Common myeloid progenitor, CD34-positive (primary cell): Measurements from ENCODE around the gene HOXD4.

Source experiments
- CTCF ChIA-PET: fragments of 350-600 bp; sonication (Branson Sonifier 250); formaldehyde crosslinking; loops from one replicate; lab custom pipeline; 2021; ENCODE audit warnings: antibody characterized with exemption; lab: Charles Lee
- POLR2A ChIA-PET: fragments of 350-600 bp; sonication (Branson Sonifier 250); formaldehyde crosslinking; loops from one replicate; lab custom pipeline; 2021; ENCODE audit warnings: antibody characterized with exemption; lab: Charles Lee
- DNase-seq, 3 donors: peaks; one replicate each; pipeline versions ENCODE4 v3.0.0 to v3.0.0-alpha.2; 2013
- H3K27ac ChIP-seq, 2 experiments: 1 replicate in 1 of 2; 2 replicates in 1 of 2; pipeline ENCODE4 v1.7.0; 2013; ENCODE audit warnings: inconsistent platforms in 2 of 2, low read length in 2 of 2, mild to moderate bottlenecking in 2 of 2, low read depth in 1 of 2, moderate library complexity in 1 of 2; ENCODE audit not compliant: severe bottlenecking in 2 of 2, insufficient read depth in 1 of 2, poor library complexity in 1 of 2
- H3K27me3 ChIP-seq, 5 experiments: replicated peaks in 2 of 5; 1 replicate in 3 of 5; 2 replicates in 2 of 5; pipeline versions ENCODE4 v1.6.1 to v1.7.0; 2013; ENCODE audit warnings: low read length in 4 of 5, mild to moderate bottlenecking in 2 of 5, moderate library complexity in 2 of 5, inconsistent platforms in 1 of 5; ENCODE audit not compliant: insufficient read depth in 5 of 5, control insufficient read depth in 4 of 5
- H3K36me3 ChIP-seq, 4 experiments: 1 replicate in 2 of 4; 2 replicates in 2 of 4; pipeline versions ENCODE4 v1.6.1 to v1.7.0; 2013; ENCODE audit warnings: low read length in 3 of 4, control low read depth in 1 of 4, mild to moderate bottlenecking in 1 of 4; ENCODE audit not compliant: control insufficient read depth in 4 of 4, insufficient read depth in 4 of 4
- H3K4me1 ChIP-seq, 4 experiments: 1 replicate in 3 of 4; 2 replicates in 1 of 4; pipeline versions ENCODE4 v1.6.1 to v1.7.1; 2013; ENCODE audit warnings: low read length in 3 of 4, mild to moderate bottlenecking in 3 of 4, control low read depth in 1 of 4, inconsistent platforms in 1 of 4, moderate library complexity in 1 of 4; ENCODE audit not compliant: control insufficient read depth in 4 of 4, insufficient read depth in 4 of 4; ENCODE audit errors: control extremely low read depth in 1 of 4
- H3K4me3 ChIP-seq, 7 experiments: 1 replicate in 4 of 7; 2 replicates in 3 of 7; pipeline versions ENCODE4 v1.5.1 to v1.7.0; 2013; ENCODE audit warnings: mild to moderate bottlenecking in 7 of 7, low read length in 6 of 7, moderate library complexity in 6 of 7, inconsistent platforms in 2 of 7, low read depth in 2 of 7, control low read depth in 1 of 7; ENCODE audit not compliant: insufficient read depth in 4 of 7, control insufficient read depth in 1 of 7; ENCODE audit errors: extremely low read depth in 1 of 7
- H3K9me3 ChIP-seq, 5 experiments: 1 replicate in 4 of 5; 2 replicates in 1 of 5; pipeline versions ENCODE4 v1.6.1 to v1.7.1; 2013; ENCODE audit warnings: low read length in 4 of 5, mild to moderate bottlenecking in 2 of 5, inconsistent platforms in 1 of 5, low read depth in 1 of 5, moderate library complexity in 1 of 5; ENCODE audit not compliant: control insufficient read depth in 4 of 5, insufficient read depth in 2 of 5; ENCODE audit errors: control extremely low read depth in 1 of 5
- WGBS: methylation state at CpG from one replicate; pipeline ENCODE4 v1.1.5; 2013; ENCODE audit not compliant: insufficient coverage; 5-methylcytosine and 5-hydroxymethylcytosine counted together

The HOXD4 gene

DNA sequence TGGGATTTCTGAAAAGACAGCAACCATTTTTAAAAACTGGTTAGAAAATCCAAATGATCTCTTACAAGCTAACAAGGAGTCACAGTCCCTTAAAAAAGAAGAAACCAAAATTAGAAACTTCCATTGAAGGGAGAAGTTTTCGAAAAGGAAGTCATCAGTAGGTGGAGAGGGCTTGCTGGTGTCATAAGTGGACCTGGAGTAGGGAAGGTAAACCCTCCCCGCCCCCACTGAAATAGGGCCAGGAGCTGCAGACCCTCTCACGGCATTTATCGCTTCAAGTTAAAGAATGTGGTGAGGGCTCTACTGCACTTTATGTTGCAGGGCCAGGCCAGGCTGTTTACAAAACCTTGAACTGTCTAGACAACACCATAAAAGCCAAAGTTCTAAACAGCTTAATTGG, 41.4 kb upstream of the HOXD4 start:
- ChIA-PET POLR2A (no interaction called here), CTCF (interaction anchor here (0.7 to 3.6 kb wide), 12 partner anchors 8 to 1038 kb away, joined by 3 to 27 read pairs (median 6); partner anchors contain the start of gene HOXD9)
- 10% methylated on average over 3 of the region's 4 CpGs for WGBS
- H3K36me3 ChIP-seq, result no peaks in the 10 kb centered on the region
- peaks cover 0 to 3% (median 0%) of the 10 kb centered on the region in 5 experiments for H3K9me3 ChIP-seq
- peaks cover 0 to 10% (median 6%) of the 10 kb centered on the region in 4 experiments for H3K4me1 ChIP-seq
- no peak overlapping the region for H3K4me3 ChIP-seq
- H3K27me3 ChIP-seq, result peaks cover 25 to 99% (median 63%) of the 10 kb centered on the region in 5 experiments
- no peak overlapping the region for H3K27ac ChIP-seq
- DNase-seq, result no peak

DNA sequence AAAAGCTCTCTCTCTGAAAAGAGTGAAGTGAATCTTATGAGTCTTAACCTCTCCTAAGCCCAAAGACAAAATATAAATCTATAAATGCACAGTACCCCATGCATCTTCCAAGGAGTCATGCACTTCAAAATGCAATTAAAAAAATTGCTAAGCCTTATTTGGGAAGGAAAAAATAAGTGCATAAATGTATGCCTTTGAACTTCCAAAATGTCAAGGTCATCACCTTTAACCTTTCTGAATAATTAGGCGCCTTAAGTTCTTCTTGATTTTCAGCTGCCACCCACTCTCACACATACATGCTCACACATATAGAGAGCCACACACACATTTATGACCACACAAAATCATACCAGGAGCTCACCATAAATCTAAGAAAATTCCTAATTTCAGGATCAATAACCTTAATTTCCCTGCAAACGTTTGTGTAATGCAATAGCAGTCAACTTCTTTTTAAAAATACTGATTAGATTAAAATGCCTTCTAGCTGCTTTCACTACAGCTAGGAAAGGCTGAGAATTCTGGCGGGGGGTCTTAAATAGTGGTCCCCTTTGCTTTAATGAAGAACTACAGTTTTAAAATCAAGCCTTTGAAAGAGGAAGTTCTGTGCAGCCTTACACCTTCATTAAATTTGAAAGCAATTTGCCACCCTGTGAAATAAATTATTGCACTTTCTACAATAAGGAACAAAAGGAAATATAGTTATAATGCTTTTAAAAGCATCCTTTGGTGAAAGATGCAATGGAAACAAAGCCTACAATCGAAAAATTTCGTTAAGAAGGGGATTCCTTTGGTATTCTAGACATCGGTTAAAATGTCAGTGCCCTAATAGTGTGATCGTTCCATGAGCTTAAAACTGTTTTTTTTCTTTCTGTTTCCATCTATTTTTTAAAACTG, 40.7 kb upstream of the HOXD4 start:
- POLR2A ChIA-PET, result interaction anchor here (0.6 to 1.2 kb wide), 2 partner anchors 9 to 911 kb away, joined by 3 to 5 read pairs; no protein-coding TSS in a partner anchor
- H3K9me3 ChIP-seq, result peaks cover 0 to 3% (median 0%) of the 10 kb centered on the region in 5 experiments

DNA sequence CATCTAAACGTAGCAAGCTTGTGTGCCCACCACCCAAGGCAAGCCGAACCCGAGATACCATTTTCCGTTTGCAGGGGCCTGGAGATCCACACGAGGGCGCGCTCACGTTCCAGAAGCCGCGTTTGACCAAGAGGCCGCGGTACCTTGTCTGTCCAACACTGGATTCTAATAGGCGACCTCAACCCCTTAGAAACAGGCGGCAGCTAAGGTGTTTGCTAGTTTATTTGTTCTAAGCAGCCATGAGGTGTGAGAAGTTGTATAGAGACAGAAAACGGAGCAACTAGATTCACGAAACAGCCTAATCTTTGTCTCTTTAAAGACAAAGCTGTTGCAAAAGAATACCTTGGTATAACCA, 40.1 kb upstream of the HOXD4 start:
- Histone ChIP-seq H3K9me3 (peaks cover 0 to 3% (median 0%) of the 10 kb centered on the region in 5 experiments), H3K27me3 (peaks cover 27 to 99% (median 70%) of the 10 kb centered on the region in 5 experiments), H3K4me3 (no peak overlapping the region), H3K36me3 (no peaks in the 10 kb centered on the region), H3K4me1 (peaks cover 0 to 10% (median 6%) of the 10 kb centered on the region in 4 experiments), H3K27ac (no peak overlapping the region)
- peak; percentile 62 to 66 (median 65) for DNase-seq
- ChIA-PET CTCF (interaction anchor here (0.9 to 3.6 kb wide), 18 partner anchors 9 to 1037 kb away, joined by 3 to 27 read pairs (median 4); partner anchors contain the start of gene HOXD9), POLR2A (interaction anchor here (1.2 kb wide), 1 partner anchor 9 kb away, joined by 3 read pairs; no protein-coding TSS in a partner anchor)
- 0% methylated on average over 5 of the region's 16 CpGs for WGBS

More for the DNA sequence above, 40.7 kb upstream of the HOXD4 start:
- Histone ChIP-seq H3K27me3 (peaks cover 29 to 99% (median 69%) of the 10 kb centered on the region in 5 experiments), H3K27ac (no peak overlapping the region), H3K4me3 (no peak overlapping the region), H3K36me3 (no peaks in the 10 kb centered on the region), H3K4me1 (peaks cover 0 to 10% (median 6%) of the 10 kb centered on the region in 4 experiments)
- DNase-seq, result peak in 1 of 3 donors; percentile 45
- CTCF ChIA-PET, result interaction anchor here (0.7 to 3.6 kb wide), 21 partner anchors 9 to 1038 kb away, joined by 3 to 27 read pairs (median 4); partner anchors contain the start of gene HOXD9
- 21% methylated on average over 5 of the region's 7 CpGs for WGBS

DNA sequence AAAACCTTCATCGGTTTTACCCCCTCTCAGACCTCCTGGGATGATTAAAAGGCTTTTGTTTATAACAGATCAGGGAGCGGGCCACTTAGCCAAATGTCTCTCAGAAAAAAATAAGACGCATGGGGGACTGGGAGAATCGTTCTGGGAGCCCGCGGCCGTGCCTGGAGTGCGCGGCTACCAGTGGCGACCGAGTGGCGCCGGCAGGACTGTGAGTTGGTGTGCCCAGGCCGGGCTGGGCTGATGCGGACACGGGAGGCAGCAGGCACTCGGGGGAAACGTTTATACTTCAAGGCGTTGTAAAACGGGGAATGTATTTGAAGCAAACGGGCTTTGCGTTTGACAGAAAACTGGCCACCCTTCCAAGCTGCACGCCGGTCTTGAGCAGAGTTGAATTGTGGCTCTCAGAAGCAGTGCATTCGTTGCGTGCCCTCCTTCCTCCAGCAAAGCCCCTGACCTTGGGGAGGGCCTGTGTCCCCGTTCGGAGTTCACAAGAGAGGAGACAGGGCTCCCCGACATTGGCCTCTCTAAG, 39.4 kb upstream of the HOXD4 start:
- Histone ChIP-seq H3K27ac (no peak overlapping the region), H3K9me3 (peaks cover 0 to 7% (median 0%) of the 10 kb centered on the region in 5 experiments), H3K4me3 (no peak overlapping the region), H3K4me1 (peaks cover 0 to 8% (median 5%) of the 10 kb centered on the region in 4 experiments), H3K36me3 (no peaks in the 10 kb centered on the region), H3K27me3 (peaks cover 29 to 99% (median 75%) of the 10 kb centered on the region in 5 experiments)
- 8% methylated on average over 28 of the region's 29 CpGs for WGBS
- ChIA-PET CTCF (interaction anchor here (1.2 to 3.6 kb wide), 8 partner anchors 8 to 741 kb away, joined by 3 to 27 read pairs (median 12); partner anchors contain the start of gene HOXD9), POLR2A (interaction anchor here (1.2 kb wide), 1 partner anchor 8 kb away, joined by 3 read pairs; no protein-coding TSS in a partner anchor)
- no peak for DNase-seq

DNA sequence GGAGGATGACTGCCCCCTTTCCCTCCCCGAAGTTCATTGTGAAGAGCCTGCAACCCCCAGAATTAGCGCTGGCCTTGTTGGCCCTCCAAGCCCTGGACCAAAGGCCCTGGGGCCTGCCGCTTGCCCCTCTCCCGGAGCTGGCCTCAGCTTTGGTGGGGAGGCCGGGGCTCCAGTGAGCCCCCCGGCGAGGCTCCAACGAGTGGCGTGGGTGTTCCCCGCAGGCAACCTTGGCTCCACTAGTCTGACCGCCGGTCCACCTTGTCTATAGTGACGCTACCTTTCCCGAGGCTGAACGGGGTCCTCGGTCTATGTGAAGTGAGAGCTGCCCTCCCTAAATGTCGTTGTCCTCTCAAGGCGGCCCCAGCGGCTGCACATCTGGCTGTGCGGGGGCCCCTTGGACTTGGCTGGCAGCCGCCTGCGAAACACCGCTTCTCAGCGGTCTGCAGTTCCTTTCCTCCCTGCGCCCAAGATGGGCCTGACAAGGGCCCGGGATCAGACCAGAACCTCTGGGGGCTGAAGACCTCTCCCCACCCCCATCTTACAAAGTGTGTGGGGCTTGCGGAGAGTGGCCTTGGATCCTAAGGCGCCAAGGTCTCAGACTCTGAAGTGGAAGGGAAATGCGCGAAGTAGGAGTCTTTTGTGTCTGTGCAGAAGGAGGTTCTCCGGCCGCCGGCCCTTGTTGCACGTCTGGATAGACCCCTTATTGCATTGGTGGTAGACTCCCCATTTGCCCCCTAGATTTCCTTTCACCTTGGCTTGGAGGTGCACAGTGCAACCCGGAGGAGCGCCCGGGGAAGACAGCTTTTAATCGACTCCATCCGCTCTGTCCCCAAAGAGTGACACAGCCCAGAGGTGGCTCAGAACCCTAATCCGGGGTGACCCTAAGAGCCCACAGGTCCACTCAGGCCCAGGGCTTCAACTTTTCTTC, 38.7 kb upstream of the HOXD4 start:
- POLR2A ChIA-PET, result no interaction called here
- Histone ChIP-seq H3K9me3 (peaks cover 0 to 12% (median 0%) of the 10 kb centered on the region in 5 experiments), H3K36me3 (no peaks in the 10 kb centered on the region), H3K27me3 (peaks cover 30 to 100% (median 80%) of the 10 kb centered on the region in 5 experiments), H3K4me3 (no peak overlapping the region), H3K4me1 (peaks cover 0 to 3% (median 0%) of the 10 kb centered on the region in 4 experiments), H3K27ac (no peak overlapping the region)
- CTCF ChIA-PET, result interaction anchor here (0.8 to 3.6 kb wide), 9 partner anchors 9 to 539 kb away, joined by 3 to 27 read pairs (median 3); partner anchors contain the start of gene HOXD9
- 9% methylated on average over 32 of the region's 40 CpGs for WGBS
- no peak for DNase-seq
